PC-9 (cell line): Measurements from ENCODE around the gene PDE8A.

ENCODE experiments used
- EZH2 ChIP-seq: fragments of 200-600 bp; sonication (generic); IDR thresholded peaks from 2 replicates; pipeline ENCODE4 v1.8.0; 2017; ENCODE audit warnings: antibody characterized with exemption, low read depth
- TF ChIP-seq, protein P1 (sequence below): fragments of 200-600 bp; sonication (generic); conservative IDR thresholded peaks from 2 replicates; pipeline ENCODE4 v1.6.1; 2017; ENCODE audit warnings: mixed run types, antibody characterized with exemption, mild to moderate bottlenecking, moderate library complexity

GRCh38 chr15:85088300-85088699, 106.6 kb downstream of the PDE8A start:
- no peak for TF ChIP-seq EZH2
- TF ChIP-seq, protein P1, sequence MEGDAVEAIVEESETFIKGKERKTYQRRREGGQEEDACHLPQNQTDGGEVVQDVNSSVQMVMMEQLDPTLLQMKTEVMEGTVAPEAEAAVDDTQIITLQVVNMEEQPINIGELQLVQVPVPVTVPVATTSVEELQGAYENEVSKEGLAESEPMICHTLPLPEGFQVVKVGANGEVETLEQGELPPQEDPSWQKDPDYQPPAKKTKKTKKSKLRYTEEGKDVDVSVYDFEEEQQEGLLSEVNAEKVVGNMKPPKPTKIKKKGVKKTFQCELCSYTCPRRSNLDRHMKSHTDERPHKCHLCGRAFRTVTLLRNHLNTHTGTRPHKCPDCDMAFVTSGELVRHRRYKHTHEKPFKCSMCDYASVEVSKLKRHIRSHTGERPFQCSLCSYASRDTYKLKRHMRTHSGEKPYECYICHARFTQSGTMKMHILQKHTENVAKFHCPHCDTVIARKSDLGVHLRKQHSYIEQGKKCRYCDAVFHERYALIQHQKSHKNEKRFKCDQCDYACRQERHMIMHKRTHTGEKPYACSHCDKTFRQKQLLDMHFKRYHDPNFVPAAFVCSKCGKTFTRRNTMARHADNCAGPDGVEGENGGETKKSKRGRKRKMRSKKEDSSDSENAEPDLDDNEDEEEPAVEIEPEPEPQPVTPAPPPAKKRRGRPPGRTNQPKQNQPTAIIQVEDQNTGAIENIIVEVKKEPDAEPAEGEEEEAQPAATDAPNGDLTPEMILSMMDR: no peak
